Common myeloid progenitor, CD34-positive (primary cell): Measurements from ENCODE around the gene CELF2.

Source experiments
- CTCF ChIA-PET: fragments of 350-600 bp; sonication (Branson Sonifier 250); formaldehyde crosslinking; loops from one replicate; lab custom pipeline; 2021; ENCODE audit warnings: antibody characterized with exemption; lab: Charles Lee
- POLR2A ChIA-PET: fragments of 350-600 bp; sonication (Branson Sonifier 250); formaldehyde crosslinking; loops from one replicate; lab custom pipeline; 2021; ENCODE audit warnings: antibody characterized with exemption; lab: Charles Lee
- DNase-seq, 3 donors: peaks; one replicate each; pipeline versions ENCODE4 v3.0.0 to v3.0.0-alpha.2; 2013
- H3K27ac ChIP-seq, 2 experiments: 1 replicate in 1 of 2; 2 replicates in 1 of 2; pipeline ENCODE4 v1.7.0; 2013; ENCODE audit warnings: inconsistent platforms in 2 of 2, low read length in 2 of 2, mild to moderate bottlenecking in 2 of 2, low read depth in 1 of 2, moderate library complexity in 1 of 2; ENCODE audit not compliant: severe bottlenecking in 2 of 2, insufficient read depth in 1 of 2, poor library complexity in 1 of 2
- H3K27me3 ChIP-seq, 5 experiments: replicated peaks in 2 of 5; 1 replicate in 3 of 5; 2 replicates in 2 of 5; pipeline versions ENCODE4 v1.6.1 to v1.7.0; 2013; ENCODE audit warnings: low read length in 4 of 5, mild to moderate bottlenecking in 2 of 5, moderate library complexity in 2 of 5, inconsistent platforms in 1 of 5; ENCODE audit not compliant: insufficient read depth in 5 of 5, control insufficient read depth in 4 of 5
- H3K36me3 ChIP-seq, 4 experiments: 1 replicate in 2 of 4; 2 replicates in 2 of 4; pipeline versions ENCODE4 v1.6.1 to v1.7.0; 2013; ENCODE audit warnings: low read length in 3 of 4, control low read depth in 1 of 4, mild to moderate bottlenecking in 1 of 4; ENCODE audit not compliant: control insufficient read depth in 4 of 4, insufficient read depth in 4 of 4
- H3K4me1 ChIP-seq, 4 experiments: 1 replicate in 3 of 4; 2 replicates in 1 of 4; pipeline versions ENCODE4 v1.6.1 to v1.7.1; 2013; ENCODE audit warnings: low read length in 3 of 4, mild to moderate bottlenecking in 3 of 4, control low read depth in 1 of 4, inconsistent platforms in 1 of 4, moderate library complexity in 1 of 4; ENCODE audit not compliant: control insufficient read depth in 4 of 4, insufficient read depth in 4 of 4; ENCODE audit errors: control extremely low read depth in 1 of 4
- H3K4me3 ChIP-seq, 7 experiments: 1 replicate in 4 of 7; 2 replicates in 3 of 7; pipeline versions ENCODE4 v1.5.1 to v1.7.0; 2013; ENCODE audit warnings: mild to moderate bottlenecking in 7 of 7, low read length in 6 of 7, moderate library complexity in 6 of 7, inconsistent platforms in 2 of 7, low read depth in 2 of 7, control low read depth in 1 of 7; ENCODE audit not compliant: insufficient read depth in 4 of 7, control insufficient read depth in 1 of 7; ENCODE audit errors: extremely low read depth in 1 of 7
- H3K9me3 ChIP-seq, 5 experiments: 1 replicate in 4 of 5; 2 replicates in 1 of 5; pipeline versions ENCODE4 v1.6.1 to v1.7.1; 2013; ENCODE audit warnings: low read length in 4 of 5, mild to moderate bottlenecking in 2 of 5, inconsistent platforms in 1 of 5, low read depth in 1 of 5, moderate library complexity in 1 of 5; ENCODE audit not compliant: control insufficient read depth in 4 of 5, insufficient read depth in 2 of 5; ENCODE audit errors: control extremely low read depth in 1 of 5
- WGBS: methylation state at CpG from one replicate; pipeline ENCODE4 v1.1.5; 2013; ENCODE audit not compliant: insufficient coverage; 5-methylcytosine and 5-hydroxymethylcytosine counted together

The CELF2 gene

GRCh38 chr10:11164551-11164802 lies 146.8 kb downstream of the CELF2 start:
- WGBS = 0% methylated on average over 1 of the region's 1 CpG
- ChIA-PET POLR2A (interaction anchor here (0.7 to 7.4 kb wide), 13 partner anchors 11 to 147 kb away, joined by 3 to 64 read pairs (median 5); partner anchors contain the start of gene CELF2), CTCF (interaction anchor here (0.6 to 9.0 kb wide), 18 partner anchors 8 to 500 kb away, joined by 3 to 78 read pairs (median 6); no protein-coding TSS in a partner anchor)
- Histone ChIP-seq H3K36me3 (peaks cover 0 to 27% (median 13%) of the 10 kb centered on the region in 4 experiments), H3K9me3 (no peaks in the 10 kb centered on the region), H3K4me1 (peaks cover 61 to 80% (median 70%) of the 10 kb centered on the region in 4 experiments), H3K27ac (peak overlapping the region; percentile 85 to 95), H3K4me3 (peak overlapping the region in 6 of 7 experiments; percentile 76 to 99 (median 95)), H3K27me3 (no peaks in the 10 kb centered on the region)
- no peak for DNase-seq

- Histone ChIP-seq H3K4me1 (peaks cover 66 to 80% (median 72%) of the 10 kb centered on the region in 4 experiments), H3K36me3 (peaks cover 0 to 32% (median 13%) of the 10 kb centered on the region in 4 experiments), H3K9me3 (no peaks in the 10 kb centered on the region), H3K27ac (peak overlapping the region; percentile 85 to 95), H3K27me3 (no peaks in the 10 kb centered on the region), H3K4me3 (peak overlapping the region; percentile 88 to 99 (median 97))
- ChIA-PET POLR2A (interaction anchor here (0.7 to 7.4 kb wide), 12 partner anchors 12 to 147 kb away, joined by 3 to 64 read pairs (median 4); partner anchors contain the start of gene CELF2), CTCF (interaction anchor here (0.7 to 9.0 kb wide), 18 partner anchors 8 to 501 kb away, joined by 3 to 78 read pairs (median 5); no protein-coding TSS in a partner anchor)
- peak; percentile 81 to 93 (median 91) for DNase-seq
- WGBS = 0% methylated on average over 37 of the region's 38 CpGs
Observed at GRCh38 chr10:11164803-11165590, 147.3 kb downstream of the CELF2 start.

- H3K4me3 ChIP-seq = peak overlapping the region; percentile 88 to 99 (median 97)
- peak overlapping the region; percentile 85 to 95 for H3K27ac ChIP-seq
Observed at GRCh38 chr10:11165591-11166543, 148.2 kb downstream of the CELF2 start.

GRCh38 chr10:11166550-11166949 lies 148.9 kb downstream of the CELF2 start:
- no peaks in the 10 kb centered on the region for H3K27me3 ChIP-seq
- H3K36me3 ChIP-seq = peaks cover 0 to 39% (median 14%) of the 10 kb centered on the region in 4 experiments
- peak overlapping the region; percentile 27 to 99 (median 97) for H3K4me3 ChIP-seq
- no peak for DNase-seq
- peak overlapping the region; percentile 85 to 95 for H3K27ac ChIP-seq
- peaks cover 64 to 80% (median 72%) of the 10 kb centered on the region in 4 experiments for H3K4me1 ChIP-seq
- no peaks in the 10 kb centered on the region for H3K9me3 ChIP-seq
- POLR2A ChIA-PET = interaction anchor here (0.9 to 7.4 kb wide), 4 partner anchors 12 to 53 kb away, joined by 3 to 64 read pairs (median 62); no protein-coding TSS in a partner anchor
- CTCF ChIA-PET = interaction anchor here (0.6 to 9.0 kb wide), 14 partner anchors 9 to 90 kb away, joined by 3 to 78 read pairs (median 5); no protein-coding TSS in a partner anchor
- WGBS = 0% methylated on average over 4 of the region's 5 CpGs

More at GRCh38 chr10:11165591-11166543, 148.2 kb downstream of the CELF2 start:
- peaks cover 66 to 80% (median 73%) of the 10 kb centered on the region in 4 experiments for H3K4me1 ChIP-seq
- POLR2A ChIA-PET = interaction anchor here (0.9 to 7.4 kb wide), 5 partner anchors 12 to 52 kb away, joined by 3 to 64 read pairs (median 62); no protein-coding TSS in a partner anchor
- DNase-seq = peak; percentile 82 to 93 (median 89)
- no peaks in the 10 kb centered on the region for H3K9me3 ChIP-seq
- CTCF ChIA-PET = interaction anchor here (0.6 to 9.0 kb wide), 18 partner anchors 9 to 91 kb away, joined by 3 to 78 read pairs (median 4); no protein-coding TSS in a partner anchor
- H3K36me3 ChIP-seq = peaks cover 0 to 33% (median 13%) of the 10 kb centered on the region in 4 experiments
- H3K27me3 ChIP-seq = no peaks in the 10 kb centered on the region
- WGBS = 0% methylated on average over 37 of the region's 44 CpGs

GRCh38 chr10:11167233-11167966 lies 149.7 kb downstream of the CELF2 start:
- peak overlapping the region; percentile 85 to 95 for H3K27ac ChIP-seq
- CTCF ChIA-PET = interaction anchor here (1.1 to 9.0 kb wide), 5 partner anchors 11 to 26 kb away, joined by 5 to 78 read pairs (median 13); no protein-coding TSS in a partner anchor
- peaks cover 0 to 46% (median 18%) of the 10 kb centered on the region in 4 experiments for H3K36me3 ChIP-seq
- H3K27me3 ChIP-seq = no peaks in the 10 kb centered on the region
- peak overlapping the region in 6 of 7 experiments; percentile 88 to 99 (median 98) for H3K4me3 ChIP-seq
- H3K4me1 ChIP-seq = peaks cover 67 to 80% (median 72%) of the 10 kb centered on the region in 4 experiments
- POLR2A ChIA-PET = interaction anchor here (5.1 to 7.4 kb wide), 3 partner anchors 11 to 25 kb away, joined by 62 to 64 read pairs (median 63); no protein-coding TSS in a partner anchor
- H3K9me3 ChIP-seq = no peaks in the 10 kb centered on the region
- DNase-seq = peak in 1 of 3 donors; percentile 31
- 0% methylated on average over 5 of the region's 7 CpGs for WGBS
